Thyroid gland (tissue), 4 donors: Measurements from ENCODE around the gene ZNF525. TPM values are rescaled to one million over a fixed set of nuclear protein-coding genes. Genes with fewer than 3 reads are reported as not detected.
A peak's percentile ranks its signal among the peaks of the same experiment; 100 is the strongest.
"Not testable (repeated sequence)": the region's sequence is repeated elsewhere in the genome, so short reads cannot be mapped to it uniquely, and the experiment has no call there.

Experiments used
- DNase-seq, 2 donors: peaks; one replicate each; pipeline ENCODE4 v3.0.0-alpha.2; 2019
- H3K27ac ChIP-seq, 3 donors: fragments of 200-600 bp; sonication (generic); 1 replicate in 2 of 3; 2 replicates in 1 of 3; pipeline ENCODE4 v1.5.1; 2016 to 2019; ENCODE audit warnings: mild to moderate bottlenecking in 1 of 3, moderate library complexity in 1 of 3
- H3K27me3 ChIP-seq: fragments of 200-600 bp; sonication (generic); one replicate; pipeline ENCODE4 v1.5.1; 2019
- H3K36me3 ChIP-seq, 2 donors: fragments of 200-600 bp; sonication (generic); one replicate each; pipeline ENCODE4 v1.5.1; 2016 to 2019
- H3K4me1 ChIP-seq, 2 donors: fragments of 200-600 bp; sonication (generic); one replicate each; pipeline ENCODE4 v1.5.1; 2017 to 2019
- H3K4me3 ChIP-seq, 3 donors: fragments of 200-600 bp; sonication (generic); replicated peaks in 1 of 3; 1 replicate in 2 of 3; 2 replicates in 1 of 3; pipeline ENCODE4 v1.5.1; 2016; ENCODE audit warnings: mild to moderate bottlenecking in 1 of 3
- H3K9me3 ChIP-seq: fragments of 200-600 bp; sonication (generic); one replicate; pipeline ENCODE4 v1.5.1; 2017
- CTCF ChIP-seq, 6 experiments: fragments of 200-600 bp in 3 of 6; fragments of 450-650 bp in 3 of 6; sonication (generic) in 3 of 6; IDR thresholded peaks; one replicate each; pipeline ENCODE4 v1.5.1; 2016 to 2019; ENCODE audit warnings: antibody characterized with exemption in 6 of 6, mild to moderate bottlenecking in 2 of 6, inconsistent platforms in 1 of 6, moderate library complexity in 1 of 6
- POLR2A ChIP-seq, 2 donors: fragments of 450-650 bp; IDR thresholded peaks; one replicate each; pipeline ENCODE4 v1.6.1; 2017; ENCODE audit warnings: antibody characterized with exemption in 2 of 2, mild to moderate bottlenecking in 2 of 2, moderate library complexity in 1 of 2
- WGBS, 2 donors: methylation state at CpG; one replicate each; pipeline ENCODE4 v1.1.5; 2017; 5-methylcytosine and 5-hydroxymethylcytosine counted together
- intact Hi-C: fragments of 100-400 bp; cut with DNase I; formaldehyde crosslinking; loops from one replicate; pipeline ENCODE4 v1.15.1; 2023
- total RNA-seq, 4 donors: library from RNA; depleted of rRNA; stranded (reverse); fragments of >200 nt; gene quantifications; one replicate each; pipeline ENCODE4 v1.2.3, GENCODE V29; 2016

ZNF525 gene
- total RNA-seq, 4 donors from 2014 or later: 9.6 to 12.1 (median 11.6) TPM

DNA sequence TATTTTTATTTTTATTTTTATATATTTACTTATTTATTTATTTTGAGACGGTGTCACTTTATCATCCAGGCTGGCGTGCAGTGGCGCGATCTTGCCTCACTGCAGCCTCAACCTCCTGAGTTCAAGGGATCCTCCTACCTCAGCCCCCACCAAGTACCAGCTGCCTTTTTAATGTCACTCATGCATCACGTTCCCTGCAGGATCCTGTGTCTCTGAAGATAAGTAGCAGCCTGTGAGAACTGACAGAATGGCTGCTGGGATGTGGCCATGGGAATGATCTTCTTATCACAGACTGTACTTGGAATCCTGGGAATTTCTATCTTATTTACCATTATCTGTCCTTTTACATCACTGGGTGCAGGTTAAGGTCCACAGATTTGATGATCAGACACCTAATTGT, 57.0 kb downstream of the ZNF525 start:
- Histone ChIP-seq H3K4me1 (no peaks in the 10 kb centered on the region), H3K27me3 (no peaks in the 10 kb centered on the region), H3K36me3 (no peaks in the 10 kb centered on the region), H3K9me3 (no peaks in the 10 kb centered on the region), H3K4me3 (no peak overlapping the region), H3K27ac (no peak overlapping the region)
- no peak for DNase-seq
- intact Hi-C loops: no loop called here
- TF ChIP-seq POLR2A (IDR thresholded peaks at IDR 0.05) (no peak), CTCF (IDR thresholded peaks at IDR 0.05) (no peak)
- 72% methylated on average over 5 of the region's 5 CpGs for WGBS, 2 donors

DNA sequence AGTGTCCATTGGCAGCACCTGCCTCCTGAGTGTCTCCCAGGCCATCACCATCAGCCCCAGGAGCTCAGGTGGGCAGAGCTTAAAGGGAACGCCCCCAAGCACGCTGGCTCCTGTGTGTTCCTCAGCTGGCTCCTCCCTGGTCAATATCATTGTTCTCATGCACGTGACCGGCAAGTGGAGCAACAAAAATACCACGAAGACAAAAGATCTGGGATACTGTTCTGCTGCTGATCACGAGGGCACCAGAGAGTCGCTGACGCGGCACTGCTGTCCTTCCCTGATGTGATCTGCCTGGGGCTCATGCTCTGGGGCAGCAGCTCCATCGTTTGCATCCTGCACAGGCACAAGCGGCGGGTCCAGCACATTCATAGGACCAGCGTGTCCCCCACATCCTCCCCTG, 57.6 kb downstream of the ZNF525 start:
- H3K9me3 ChIP-seq, H3K4me1 ChIP-seq, DNase-seq, H3K27me3 ChIP-seq, H3K36me3 ChIP-seq, intact Hi-C loops, H3K27ac ChIP-seq, H3K4me3 ChIP-seq: not testable (repeated sequence)
- 0% methylated on average over 1 of the region's 13 CpGs; no CpG with 5 or more reads in 1 of the 2 donors for WGBS, 2 donors

DNA sequence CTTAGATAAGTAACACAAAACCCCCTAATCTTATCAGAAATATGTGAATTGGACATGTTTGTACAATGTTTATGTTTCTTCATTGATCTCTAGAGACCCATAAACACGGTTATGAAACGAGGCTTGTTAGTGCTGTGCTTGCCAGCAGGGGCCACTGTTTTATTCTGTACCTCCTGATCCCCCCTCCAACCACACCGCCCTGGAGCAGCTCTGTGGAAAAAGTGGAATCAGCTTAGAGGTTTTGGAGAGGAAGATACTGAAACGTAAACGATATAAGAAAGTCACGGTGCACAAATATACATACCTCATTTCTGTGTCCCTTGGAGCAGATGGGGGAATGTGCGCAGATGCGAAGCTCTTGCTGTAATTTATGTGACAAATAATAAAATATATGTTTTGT, 58.2 kb downstream of the ZNF525 start:
- WGBS, 2 donors: 34 to 37% methylated on average over 8 of the region's 8 CpGs
- H3K4me1 ChIP-seq, DNase-seq, intact Hi-C loops, H3K27ac ChIP-seq, H3K36me3 ChIP-seq, H3K27me3 ChIP-seq, H3K9me3 ChIP-seq, H3K4me3 ChIP-seq: not testable (repeated sequence)

DNA sequence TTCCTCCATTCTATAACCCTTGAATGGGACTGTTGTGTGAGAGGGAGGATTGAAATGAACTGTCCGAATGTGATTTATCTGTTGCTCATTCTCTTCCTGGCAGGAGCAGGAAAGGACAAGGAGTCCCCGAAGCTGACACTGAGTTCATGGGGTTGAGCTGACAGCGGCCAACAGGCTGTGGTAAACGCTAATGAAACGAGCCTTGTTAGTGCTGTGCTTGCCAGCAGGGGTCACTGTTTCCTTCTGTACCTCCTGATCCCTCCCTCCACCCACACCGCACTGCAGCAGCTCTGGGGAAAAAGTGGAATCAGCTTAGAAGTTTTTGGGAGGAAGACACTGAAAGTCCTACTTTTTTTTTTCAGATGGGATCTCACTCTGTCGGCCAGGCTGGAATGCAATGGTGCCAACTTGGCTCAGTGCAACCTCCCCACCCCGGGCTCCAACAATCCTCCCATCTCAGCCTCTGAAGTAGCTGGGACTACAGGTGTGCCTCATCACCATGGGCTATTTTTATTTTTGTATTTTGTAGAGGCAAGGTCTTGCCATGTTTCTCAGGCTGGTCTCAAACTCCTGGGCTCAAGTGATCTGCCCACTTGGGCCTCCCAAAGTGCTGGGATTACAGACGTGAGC, 59.6 kb downstream of the ZNF525 start:
- Histone ChIP-seq H3K4me1 (no peaks in the 10 kb centered on the region), H3K27ac (no peak overlapping the region), H3K36me3 (no peaks in the 10 kb centered on the region), H3K4me3 (no peak overlapping the region), H3K27me3 (no peaks in the 10 kb centered on the region), H3K9me3 (no peaks in the 10 kb centered on the region)
- TF ChIP-seq CTCF (IDR thresholded peaks at IDR 0.05): peak; percentile 41 to 80 (median 70)
- no peak for TF ChIP-seq POLR2A (IDR thresholded peaks at IDR 0.05)
- intact Hi-C loops: loop anchor here (5.0 kb wide), 1 partner anchor 322 kb away; no protein-coding TSS in a partner anchor
- 21 to 25% methylated on average over 9 of the region's 9 CpGs for WGBS, 2 donors
- DNase-seq: peak; percentile 73 to 77

DNA sequence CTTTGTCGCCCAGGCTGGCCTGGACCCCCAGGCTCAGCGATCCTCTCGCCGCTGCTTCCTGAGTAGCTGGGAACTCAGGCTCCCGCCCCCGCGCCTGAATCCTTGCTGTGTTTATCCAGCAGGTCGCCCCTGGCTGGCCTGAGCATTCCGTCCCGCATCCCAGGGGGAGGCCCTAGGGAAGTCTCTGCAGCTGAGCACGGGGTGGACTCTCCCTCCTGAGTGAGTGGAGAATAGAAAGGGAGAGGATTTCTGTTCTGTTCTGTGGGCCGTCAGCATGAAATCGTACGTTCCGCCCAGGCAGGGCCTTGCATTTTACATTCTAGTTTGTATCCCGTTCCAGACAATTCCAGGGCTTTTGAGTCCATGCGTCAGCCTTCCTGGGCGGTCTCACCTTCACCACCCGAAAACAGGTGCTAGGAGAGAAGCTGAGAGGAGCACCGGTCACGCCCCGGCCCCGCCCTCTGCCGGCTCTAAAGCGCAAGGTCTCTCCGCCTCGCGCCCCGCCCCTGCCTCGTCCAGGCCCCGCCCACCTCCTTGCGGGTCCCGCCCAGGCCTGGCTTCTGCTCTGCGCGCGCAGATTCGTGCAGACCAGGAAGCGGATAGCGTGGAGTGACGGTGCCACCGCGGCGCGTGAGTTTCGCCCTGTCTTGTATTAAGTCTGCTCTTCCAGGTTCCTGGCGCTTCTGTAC, 66.0 kb downstream of the ZNF525 start, which contains the start of gene ZNF761:
ZNF761 (plus strand) TSS at position 586 of the 689 bp plus-strand sequence. CDS start 15,285 bp downstream, outside the sequence.
- peak in 3 of 6 experiments; percentile 20 to 43 (median 25) for TF ChIP-seq CTCF (IDR thresholded peaks at IDR 0.05)
- peak in 1 of 2 donors; percentile 80 for TF ChIP-seq POLR2A (IDR thresholded peaks at IDR 0.05)
- no peaks in the 10 kb centered on the region for H3K36me3 ChIP-seq
- peak; percentile 98 for DNase-seq

More for the DNA sequence above, 66.0 kb downstream of the ZNF525 start, which contains the start of gene ZNF761:
- WGBS, 2 donors: 1% methylated on average over 28 to 32 of the region's 46 CpGs
- Histone ChIP-seq H3K4me1 (peaks cover 5 to 8% of the 10 kb centered on the region in 2 donors), H3K27ac (peak within 1 kb of the TSS; percentile 39 to 95 (median 69)), H3K9me3 (no peaks in the 10 kb centered on the region), H3K4me3 (peak within 1 kb of the TSS; percentile 20 to 66 (median 52)), H3K27me3 (no peaks in the 10 kb centered on the region)
- intact Hi-C loops: loop anchor here (5.0 to 10.0 kb wide), 2 partner anchors 39 to 83 kb away; no protein-coding TSS in a partner anchor
